Measurements from ENCODE around the gene HSF2. TPM values are rescaled to one million over a fixed set of nuclear protein-coding genes. Genes with fewer than 3 reads are reported as not detected.
A peak's percentile ranks its signal among the peaks of the same experiment; 100 is the strongest.

HSF2 gene
- total and polyA plus RNA-seq, 2 experiments from 2014 or later: 10.0 to 18.1 TPM

DNA sequence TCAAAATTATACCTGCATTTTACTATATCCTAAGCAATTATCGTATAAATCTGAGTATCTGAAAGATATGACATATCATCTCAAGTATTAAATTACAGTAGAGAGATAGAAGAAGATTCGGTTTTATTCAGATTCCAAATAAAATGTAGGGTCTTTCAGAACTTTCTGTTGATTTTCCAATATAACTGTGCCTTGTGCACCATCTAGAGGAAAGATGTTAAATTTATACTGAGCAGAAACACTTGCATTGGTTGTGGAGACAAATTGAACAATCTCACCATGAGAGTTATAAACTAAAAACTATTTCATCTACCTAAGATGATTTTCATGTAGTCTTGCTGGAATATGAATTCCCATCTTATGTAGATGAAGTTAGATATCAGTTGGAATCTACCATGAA, 26.8 kb upstream of the HSF2 start (continued):
- TF ChIP-seq EZH2 (IDR thresholded peaks at IDR 0.05; ENCODE audit: low read depth, unreplicated experiment) (no peak), ZNF331 (CRISPR knock-in tag; IDR thresholded peaks at IDR 0.05; ENCODE audit: low read depth) (no peak), CTCF (conservative IDR thresholded peaks at IDR 0.05; ENCODE audit: low read depth in 2 of 2) (peak; percentile 44 to 47)

- Mint-ChIP-seq H3K9me3 (no peaks in the 10 kb centered on the region), H3K4me1 (no peaks in the 10 kb centered on the region), H3K27ac (no peak overlapping the region), H3K4me3 (no peak overlapping the region), H3K27me3 (ENCODE audit: insufficient read depth, low read depth, poor library complexity) (no peaks in the 10 kb centered on the region), H3K36me3 (ENCODE audit: low read depth) (no peaks in the 10 kb centered on the region)
- Histone ChIP-seq H3F3A (replicated peaks; ENCODE audit: low read depth) (no peaks in the 10 kb centered on the region), H3K4me1 (ENCODE audit: insufficient read depth) (no peaks in the 10 kb centered on the region), H3K27ac (ENCODE audit: low read depth) (no peak overlapping the region), H3K79me2 (replicated peaks; ENCODE audit: insufficient read depth) (no peaks in the 10 kb centered on the region), H3K27me3 (ENCODE audit: insufficient read depth) (no peaks in the 10 kb centered on the region), H3K4me2 (no peak overlapping the region), H3K36me3 (ENCODE audit: insufficient read depth) (no peaks in the 10 kb centered on the region), H4K20me1 (replicated peaks; ENCODE audit: insufficient read depth) (no peaks in the 10 kb centered on the region), H2AFZ (no peak overlapping the region), H3K4me3 (no peak overlapping the region), H3K9me2 (ENCODE audit: insufficient read depth) (no peaks in the 10 kb centered on the region)
- DNase-seq (ENCODE audit: low spot score) (no peak), ATAC-seq (no peak)
- no peak for TF ChIP-seq EZH2 (IDR thresholded peaks at IDR 0.05; ENCODE audit: low read depth, unreplicated experiment)
These were observed 25.1 kb upstream of the HSF2 start for GRCh38 chr6:122374307-122374706.

DNA sequence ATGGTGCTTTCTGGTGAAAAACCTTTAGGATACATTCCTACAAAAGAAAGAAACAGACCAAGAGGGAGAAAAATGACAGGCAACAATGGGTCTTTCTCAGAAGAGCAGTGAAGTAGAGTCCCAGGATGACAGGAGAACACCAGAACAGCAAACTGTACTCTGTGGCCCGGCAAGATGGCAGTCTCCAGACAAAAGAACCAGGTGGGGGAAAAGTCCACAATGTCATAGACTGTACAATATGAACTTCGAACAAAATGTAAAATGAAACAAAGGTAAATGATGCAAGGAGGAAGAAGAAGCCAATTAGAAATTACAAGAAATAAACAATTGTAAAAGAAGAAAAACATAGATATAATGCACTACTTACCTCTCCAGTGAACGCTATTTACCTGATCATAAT, 23.2 kb upstream of the HSF2 start:
- ATAC-seq (no peak), DNase-seq (ENCODE audit: low spot score) (no peak)
- H3K79me2 ChIP-seq (replicated peaks; ENCODE audit: insufficient read depth): no peaks in the 10 kb centered on the region
- 0 out of 2 replicates have a peak, but pooled peaks cover 4% of the 10 kb centered on the region for H3K27me3 ChIP-seq (ENCODE audit: insufficient read depth)
- H3K27ac ChIP-seq (ENCODE audit: low read depth): no peak overlapping the region
- no peak overlapping the region for H3K27ac Mint-ChIP-seq
- no peak overlapping the region for H3K4me2 ChIP-seq
- no peaks in the 10 kb centered on the region for H3K36me3 ChIP-seq (ENCODE audit: insufficient read depth)
- H3K36me3 Mint-ChIP-seq (ENCODE audit: low read depth): no peaks in the 10 kb centered on the region
- H3K4me3 ChIP-seq: no peak overlapping the region
- no peaks in the 10 kb centered on the region for H3F3A ChIP-seq (replicated peaks; ENCODE audit: low read depth)
- H4K20me1 ChIP-seq (replicated peaks; ENCODE audit: insufficient read depth): no peaks in the 10 kb centered on the region
- no peaks in the 10 kb centered on the region for H3K9me2 ChIP-seq (ENCODE audit: insufficient read depth)
- H3K4me3 Mint-ChIP-seq: no peak overlapping the region
- H2AFZ ChIP-seq: no peak overlapping the region
- H3K4me1 ChIP-seq (ENCODE audit: insufficient read depth): no peaks in the 10 kb centered on the region
- no peaks in the 10 kb centered on the region for H3K9me3 Mint-ChIP-seq
- no peaks in the 10 kb centered on the region for H3K27me3 Mint-ChIP-seq (ENCODE audit: insufficient read depth, low read depth, poor library complexity)
- no peaks in the 10 kb centered on the region for H3K4me1 Mint-ChIP-seq
- TF ChIP-seq JUNB (IDR thresholded peaks at IDR 0.05; ENCODE audit: unreplicated experiment) (no peak), CTCF (conservative IDR thresholded peaks at IDR 0.05; ENCODE audit: low read depth in 2 of 2) (no peak), STAT1 (IDR thresholded peaks at IDR 0.05; ENCODE audit: unreplicated experiment) (no peak), EZH2phosphoT487 (IDR thresholded peaks at IDR 0.05; ENCODE audit: unreplicated experiment) (no peak), ZNF114 (CRISPR knock-in tag; IDR thresholded peaks at IDR 0.05) (no peak), ZNF331 (CRISPR knock-in tag; IDR thresholded peaks at IDR 0.05; ENCODE audit: low read depth) (no peak), POLR2AphosphoS5 (IDR thresholded peaks at IDR 0.05; ENCODE audit: low read depth) (no peak), REST (IDR thresholded peaks at IDR 0.05; ENCODE audit: unreplicated experiment) (no peak)
- TF ChIP-seq, protein P1, sequence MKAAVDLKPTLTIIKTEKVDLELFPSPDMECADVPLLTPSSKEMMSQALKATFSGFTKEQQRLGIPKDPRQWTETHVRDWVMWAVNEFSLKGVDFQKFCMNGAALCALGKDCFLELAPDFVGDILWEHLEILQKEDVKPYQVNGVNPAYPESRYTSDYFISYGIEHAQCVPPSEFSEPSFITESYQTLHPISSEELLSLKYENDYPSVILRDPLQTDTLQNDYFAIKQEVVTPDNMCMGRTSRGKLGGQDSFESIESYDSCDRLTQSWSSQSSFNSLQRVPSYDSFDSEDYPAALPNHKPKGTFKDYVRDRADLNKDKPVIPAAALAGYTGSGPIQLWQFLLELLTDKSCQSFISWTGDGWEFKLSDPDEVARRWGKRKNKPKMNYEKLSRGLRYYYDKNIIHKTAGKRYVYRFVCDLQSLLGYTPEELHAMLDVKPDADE (IDR thresholded peaks at IDR 0.05): no peak
